ENCODE data around the gene USP20. TPM values are rescaled to one million over a fixed set of nuclear protein-coding genes. Genes with fewer than 3 reads are reported as not detected.

The USP20 gene
- total RNA-seq, 4 donors from 2014 or later, result 15.8 to 36.3 (median 22.6) TPM

GRCh38 chr9:129864991-129865647 lies 29.9 kb downstream of the USP20 start:
- Histone ChIP-seq H3K27me3 (no peaks in the 10 kb centered on the region), H3K27ac (peak overlapping the region in 2 of 4 donors; percentile 57 to 69), H3K36me3 (peaks cover 0 to 44% (median 0%) of the 10 kb centered on the region in 3 donors), H3K9me3 (no peaks in the 10 kb centered on the region), H3K4me1 (peaks cover 0 to 12% (median 3%) of the 10 kb centered on the region in 4 donors), H3K4me3 (no peak overlapping the region)
- DNase-seq, result no peak
- no peak for TF ChIP-seq POLR2A (IDR thresholded peaks at IDR 0.05)
- no peak for TF ChIP-seq CTCF (IDR thresholded peaks at IDR 0.05)

GRCh38 chr9:129865668-129866320 lies 30.5 kb downstream of the USP20 start:
- H3K36me3 ChIP-seq, result peaks cover 0 to 39% (median 0%) of the 10 kb centered on the region in 3 donors
- no peak overlapping the region for H3K4me3 ChIP-seq
- H3K27ac ChIP-seq, result peak overlapping the region in 2 of 4 donors; percentile 57 to 69
- H3K27me3 ChIP-seq, result no peaks in the 10 kb centered on the region
- H3K9me3 ChIP-seq, result no peaks in the 10 kb centered on the region
- H3K4me1 ChIP-seq, result peaks cover 0 to 12% (median 3%) of the 10 kb centered on the region in 4 donors
- TF ChIP-seq POLR2A (IDR thresholded peaks at IDR 0.05), result no peak
- TF ChIP-seq CTCF (IDR thresholded peaks at IDR 0.05), result no peak
- no peak for DNase-seq

GRCh38 chr9:129866394-129867135 lies 31.3 kb downstream of the USP20 start:
- no peaks in the 10 kb centered on the region for H3K27me3 ChIP-seq
- H3K4me1 ChIP-seq, result peaks cover 0 to 12% (median 3%) of the 10 kb centered on the region in 4 donors
- H3K27ac ChIP-seq, result peak overlapping the region in 3 of 4 donors; percentile 15 to 69 (median 57)
- no peak overlapping the region for H3K4me3 ChIP-seq
- peaks cover 0 to 32% (median 0%) of the 10 kb centered on the region in 3 donors for H3K36me3 ChIP-seq
- TF ChIP-seq POLR2A (IDR thresholded peaks at IDR 0.05) (no peak), CTCF (IDR thresholded peaks at IDR 0.05) (no peak)
- no peaks in the 10 kb centered on the region for H3K9me3 ChIP-seq
- DNase-seq, result peak in 1 of 3 donors; percentile 51

GRCh38 chr9:129867136-129868022 lies 32.1 kb downstream of the USP20 start:
- H3K4me3 ChIP-seq, result no peak overlapping the region
- H3K27me3 ChIP-seq, result no peaks in the 10 kb centered on the region
- peak overlapping the region in 3 of 4 donors; percentile 15 to 69 (median 57) for H3K27ac ChIP-seq
- H3K4me1 ChIP-seq, result peaks cover 0 to 12% (median 3%) of the 10 kb centered on the region in 4 donors
- TF ChIP-seq CTCF (IDR thresholded peaks at IDR 0.05) (no peak), POLR2A (IDR thresholded peaks at IDR 0.05) (no peak)
- H3K36me3 ChIP-seq, result peaks cover 0 to 23% (median 0%) of the 10 kb centered on the region in 3 donors
- DNase-seq, result no peak
- H3K9me3 ChIP-seq, result no peaks in the 10 kb centered on the region

Data from Peyer's patch (tissue), 4 donors.